Measurements from ENCODE around the gene PHACTR3. TPM values are rescaled to one million over a fixed set of nuclear protein-coding genes. Genes with fewer than 3 reads are reported as not detected.

The PHACTR3 gene
- total RNA-seq, 1 donor from 2014 or later: 1.0 TPM

DNA sequence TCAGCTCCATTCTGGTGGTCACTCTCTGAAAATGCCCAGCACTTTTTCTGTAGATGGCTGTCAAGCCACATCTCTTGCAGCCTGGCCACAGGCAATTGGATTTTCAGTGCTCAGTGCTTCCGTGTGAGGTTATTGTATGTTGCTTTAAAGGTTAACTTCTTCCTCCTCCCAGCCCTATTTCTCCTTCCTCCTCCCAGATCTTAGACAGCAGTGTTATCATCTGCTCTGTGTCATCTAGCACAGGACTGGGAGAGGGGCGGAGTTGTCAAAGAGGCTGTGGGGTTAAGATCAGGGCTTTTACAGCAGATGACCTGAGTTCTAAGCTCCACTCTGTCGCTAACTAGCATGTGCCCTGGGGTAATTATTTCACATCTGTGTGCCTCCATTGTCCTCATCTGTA, 129.0 kb downstream of the PHACTR3 start:
- Histone ChIP-seq H3K27me3 (ENCODE audit: control insufficient read depth in 3 of 3, insufficient read depth in 3 of 3, low read length in 3 of 3) (peaks cover 11 to 32% (median 17%) of the 10 kb centered on the region in 3 donors), H3K36me3 (ENCODE audit: control insufficient read depth in 3 of 3, insufficient read depth in 3 of 3, low read length in 3 of 3) (no peaks in the 10 kb centered on the region), H3K27ac (ENCODE audit: low read depth, low read length) (no peak overlapping the region), H3K4me3 (ENCODE audit: low read length in 3 of 3) (no peak overlapping the region), H3K9ac (ENCODE audit: low read depth in 1 of 3, low read length in 3 of 3) (no peak overlapping the region), H3K9me3 (ENCODE audit: control insufficient read depth in 3 of 3, low read length in 3 of 3) (no peaks in the 10 kb centered on the region), H3K4me1 (ENCODE audit: control insufficient read depth in 3 of 3, insufficient read depth in 3 of 3, low read length in 3 of 3) (no peaks in the 10 kb centered on the region)

DNA sequence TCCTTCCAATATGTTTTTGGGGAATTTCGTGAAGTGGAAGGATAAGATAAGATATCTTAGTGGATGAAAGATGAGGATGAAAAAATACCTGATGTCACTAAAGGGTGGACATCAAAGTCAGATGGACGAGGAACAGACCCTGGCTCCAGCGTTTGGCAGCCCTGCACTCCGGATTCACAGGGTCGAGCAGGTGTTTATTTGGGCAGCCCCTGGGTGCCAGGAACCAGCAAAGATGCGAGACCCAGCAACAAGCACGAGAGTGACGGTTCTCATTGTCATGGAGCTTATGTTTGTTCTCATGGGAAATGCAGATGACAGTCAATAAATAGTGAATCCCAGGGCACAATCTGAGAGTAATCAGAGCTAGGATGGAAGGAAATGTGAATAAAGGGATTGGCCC, 131.1 kb downstream of the PHACTR3 start:
- Histone ChIP-seq H3K4me1 (ENCODE audit: control insufficient read depth in 3 of 3, insufficient read depth in 3 of 3, low read length in 3 of 3) (no peaks in the 10 kb centered on the region), H3K36me3 (ENCODE audit: control insufficient read depth in 3 of 3, insufficient read depth in 3 of 3, low read length in 3 of 3) (no peaks in the 10 kb centered on the region), H3K27me3 (ENCODE audit: control insufficient read depth in 3 of 3, insufficient read depth in 3 of 3, low read length in 3 of 3) (peaks cover 13 to 34% (median 21%) of the 10 kb centered on the region in 3 donors), H3K4me3 (ENCODE audit: low read length in 3 of 3) (no peak overlapping the region), H3K27ac (ENCODE audit: low read depth, low read length) (no peak overlapping the region), H3K9me3 (ENCODE audit: control insufficient read depth in 3 of 3, low read length in 3 of 3) (no peaks in the 10 kb centered on the region), H3K9ac (ENCODE audit: low read depth in 1 of 3, low read length in 3 of 3) (no peak overlapping the region)

DNA sequence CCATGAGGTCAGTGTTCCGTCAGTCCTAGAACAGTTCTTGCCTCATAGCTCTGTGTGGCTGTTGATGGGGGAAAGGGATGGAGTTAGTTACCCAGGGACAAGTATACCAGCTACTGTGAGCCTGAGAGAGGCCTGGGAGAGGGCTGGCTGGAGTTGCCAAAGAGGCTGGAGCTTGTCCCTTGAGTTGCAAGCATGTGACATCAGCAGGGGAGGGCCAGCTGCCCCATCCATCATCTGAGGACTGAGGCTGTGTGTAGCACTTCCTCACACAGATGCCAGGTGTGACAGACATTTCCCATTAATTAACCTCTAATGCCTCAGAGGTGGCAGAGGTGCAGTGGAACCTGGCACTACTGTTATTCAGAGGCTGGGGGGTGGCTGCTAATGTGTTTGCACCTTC, 131.6 kb downstream of the PHACTR3 start:
- no peak overlapping the region for H3K4me3 ChIP-seq (ENCODE audit: low read length in 3 of 3)
- no peak overlapping the region for H3K9ac ChIP-seq (ENCODE audit: low read depth in 1 of 3, low read length in 3 of 3)
- no peaks in the 10 kb centered on the region for H3K4me1 ChIP-seq (ENCODE audit: control insufficient read depth in 3 of 3, insufficient read depth in 3 of 3, low read length in 3 of 3)
- H3K27me3 ChIP-seq (ENCODE audit: control insufficient read depth in 3 of 3, insufficient read depth in 3 of 3, low read length in 3 of 3): peaks cover 17 to 34% (median 22%) of the 10 kb centered on the region in 3 donors
- H3K36me3 ChIP-seq (ENCODE audit: control insufficient read depth in 3 of 3, insufficient read depth in 3 of 3, low read length in 3 of 3): no peaks in the 10 kb centered on the region
- H3K9me3 ChIP-seq (ENCODE audit: control insufficient read depth in 3 of 3, low read length in 3 of 3): no peaks in the 10 kb centered on the region
- H3K27ac ChIP-seq (ENCODE audit: low read depth, low read length): no peak overlapping the region

DNA sequence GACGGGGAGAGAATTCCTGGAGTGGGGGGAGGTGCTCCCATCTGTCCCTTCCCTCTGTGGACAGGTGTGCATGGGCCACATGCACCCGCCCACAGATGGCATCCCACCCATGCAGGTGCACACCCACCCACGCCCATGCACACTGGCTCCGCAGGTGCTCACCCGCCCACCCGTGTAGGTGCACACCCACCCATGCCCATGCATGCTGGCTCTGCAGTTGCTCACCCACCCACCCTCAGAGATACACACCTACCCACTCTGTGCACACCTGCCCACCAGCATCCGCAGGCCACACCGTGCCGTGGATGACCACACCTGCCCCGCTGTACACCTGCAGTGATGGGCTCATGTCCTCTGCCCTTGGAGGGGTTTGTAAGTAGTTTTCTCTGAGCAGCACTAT, 132.0 kb downstream of the PHACTR3 start:
- peaks cover 20 to 38% (median 26%) of the 10 kb centered on the region in 3 donors for H3K27me3 ChIP-seq (ENCODE audit: control insufficient read depth in 3 of 3, insufficient read depth in 3 of 3, low read length in 3 of 3)
- no peak overlapping the region for H3K27ac ChIP-seq (ENCODE audit: low read depth, low read length)
- H3K4me1 ChIP-seq (ENCODE audit: control insufficient read depth in 3 of 3, insufficient read depth in 3 of 3, low read length in 3 of 3): no peaks in the 10 kb centered on the region

DNA sequence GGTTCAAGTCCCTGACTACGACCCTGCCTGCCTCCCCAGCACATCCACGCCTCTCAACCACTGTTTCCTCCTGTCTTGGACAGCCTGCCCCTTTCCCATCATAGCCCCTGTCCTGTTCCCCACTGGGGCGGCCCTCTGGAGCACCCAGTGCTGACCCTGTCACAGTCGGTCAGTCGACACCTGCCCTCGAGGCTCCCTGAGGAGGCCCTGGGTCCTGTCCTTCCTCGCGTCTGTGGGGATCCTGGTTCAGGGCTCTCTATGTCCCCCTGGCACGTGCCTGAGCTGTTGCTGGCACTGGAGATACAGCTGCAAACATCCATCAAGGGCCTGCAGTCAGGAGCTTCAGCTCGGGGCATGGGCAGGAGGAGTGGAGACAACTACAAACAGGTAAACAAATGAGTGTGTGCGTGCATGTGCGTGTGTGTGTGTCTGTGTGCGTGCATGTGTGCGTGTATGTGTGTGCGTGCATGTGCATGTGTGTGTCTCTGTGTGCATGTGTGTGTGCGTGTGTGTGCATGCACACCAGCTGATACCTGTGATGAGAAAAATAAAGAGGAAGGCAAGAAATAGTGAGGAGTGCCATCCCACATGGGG, 132.8 kb downstream of the PHACTR3 start:
- Histone ChIP-seq H3K4me3 (ENCODE audit: low read length in 3 of 3) (no peak overlapping the region), H3K4me1 (ENCODE audit: control insufficient read depth in 3 of 3, insufficient read depth in 3 of 3, low read length in 3 of 3) (no peaks in the 10 kb centered on the region), H3K27ac (ENCODE audit: low read depth, low read length) (no peak overlapping the region), H3K9ac (ENCODE audit: low read depth in 1 of 3, low read length in 3 of 3) (no peak overlapping the region), H3K36me3 (ENCODE audit: control insufficient read depth in 3 of 3, insufficient read depth in 3 of 3, low read length in 3 of 3) (no peaks in the 10 kb centered on the region), H3K9me3 (ENCODE audit: control insufficient read depth in 3 of 3, low read length in 3 of 3) (no peaks in the 10 kb centered on the region), H3K27me3 (ENCODE audit: control insufficient read depth in 3 of 3, insufficient read depth in 3 of 3, low read length in 3 of 3) (peaks cover 20 to 41% (median 27%) of the 10 kb centered on the region in 3 donors)

More for the DNA sequence above, 132.0 kb downstream of the PHACTR3 start:
- H3K9me3 ChIP-seq (ENCODE audit: control insufficient read depth in 3 of 3, low read length in 3 of 3): no peaks in the 10 kb centered on the region
- H3K4me3 ChIP-seq (ENCODE audit: low read length in 3 of 3): no peak overlapping the region
- no peak overlapping the region for H3K9ac ChIP-seq (ENCODE audit: low read depth in 1 of 3, low read length in 3 of 3)
- no peaks in the 10 kb centered on the region for H3K36me3 ChIP-seq (ENCODE audit: control insufficient read depth in 3 of 3, insufficient read depth in 3 of 3, low read length in 3 of 3)

DNA sequence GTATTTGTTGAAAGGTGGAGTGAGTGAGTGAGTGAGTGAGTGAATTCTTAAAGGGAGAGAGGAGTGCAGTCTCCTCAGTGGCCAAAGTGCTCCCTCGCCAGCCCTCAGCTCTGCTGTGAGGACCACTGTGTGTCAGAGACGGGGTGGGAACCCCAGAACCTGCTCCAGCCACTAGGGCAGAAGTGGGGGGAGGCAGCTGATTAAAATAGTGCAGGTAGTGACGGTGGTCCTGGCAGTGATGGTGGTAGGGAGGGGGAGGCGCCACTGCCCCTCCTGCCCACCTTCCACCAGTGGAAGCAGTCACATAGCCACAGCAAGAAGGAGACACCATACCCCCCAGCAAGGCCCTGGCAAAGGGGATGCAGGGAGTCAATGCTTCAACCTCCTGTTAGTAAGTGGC, 133.5 kb downstream of the PHACTR3 start:
- Histone ChIP-seq H3K27ac (ENCODE audit: low read depth, low read length) (no peak overlapping the region), H3K9ac (ENCODE audit: low read depth in 1 of 3, low read length in 3 of 3) (no peak overlapping the region), H3K36me3 (ENCODE audit: control insufficient read depth in 3 of 3, insufficient read depth in 3 of 3, low read length in 3 of 3) (no peaks in the 10 kb centered on the region), H3K4me1 (ENCODE audit: control insufficient read depth in 3 of 3, insufficient read depth in 3 of 3, low read length in 3 of 3) (no peaks in the 10 kb centered on the region), H3K9me3 (ENCODE audit: control insufficient read depth in 3 of 3, low read length in 3 of 3) (no peaks in the 10 kb centered on the region), H3K4me3 (ENCODE audit: low read length in 3 of 3) (no peak overlapping the region), H3K27me3 (ENCODE audit: control insufficient read depth in 3 of 3, insufficient read depth in 3 of 3, low read length in 3 of 3) (peaks cover 20 to 41% (median 29%) of the 10 kb centered on the region in 3 donors)

DNA sequence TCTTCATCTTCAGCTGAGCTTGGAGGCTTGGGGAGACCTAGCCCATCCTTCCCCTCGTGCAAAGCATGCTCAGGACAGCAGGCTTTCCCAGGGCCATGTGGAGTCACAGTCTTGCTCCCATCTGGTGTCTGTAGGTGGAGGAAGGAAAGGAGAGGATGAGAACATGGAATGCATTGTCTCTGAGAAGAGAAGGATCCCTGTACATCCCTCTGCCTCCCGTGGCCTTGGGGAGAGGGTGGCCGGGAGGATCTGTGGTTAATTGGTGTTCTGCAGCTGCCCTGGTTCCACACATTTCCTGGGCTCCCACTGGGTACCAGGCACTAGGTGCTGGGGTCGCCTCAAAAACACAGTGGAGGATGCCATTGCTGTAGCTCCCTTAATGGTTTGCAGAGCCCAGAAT, 134.5 kb downstream of the PHACTR3 start:
- no peaks in the 10 kb centered on the region for H3K36me3 ChIP-seq (ENCODE audit: control insufficient read depth in 3 of 3, insufficient read depth in 3 of 3, low read length in 3 of 3)
- no peak overlapping the region for H3K4me3 ChIP-seq (ENCODE audit: low read length in 3 of 3)
- peaks cover 18 to 39% (median 29%) of the 10 kb centered on the region in 3 donors for H3K27me3 ChIP-seq (ENCODE audit: control insufficient read depth in 3 of 3, insufficient read depth in 3 of 3, low read length in 3 of 3)
- no peaks in the 10 kb centered on the region for H3K9me3 ChIP-seq (ENCODE audit: control insufficient read depth in 3 of 3, low read length in 3 of 3)
- H3K9ac ChIP-seq (ENCODE audit: low read depth in 1 of 3, low read length in 3 of 3): no peak overlapping the region
- no peak overlapping the region for H3K27ac ChIP-seq (ENCODE audit: low read depth, low read length)
- H3K4me1 ChIP-seq (ENCODE audit: control insufficient read depth in 3 of 3, insufficient read depth in 3 of 3, low read length in 3 of 3): no peaks in the 10 kb centered on the region

DNA sequence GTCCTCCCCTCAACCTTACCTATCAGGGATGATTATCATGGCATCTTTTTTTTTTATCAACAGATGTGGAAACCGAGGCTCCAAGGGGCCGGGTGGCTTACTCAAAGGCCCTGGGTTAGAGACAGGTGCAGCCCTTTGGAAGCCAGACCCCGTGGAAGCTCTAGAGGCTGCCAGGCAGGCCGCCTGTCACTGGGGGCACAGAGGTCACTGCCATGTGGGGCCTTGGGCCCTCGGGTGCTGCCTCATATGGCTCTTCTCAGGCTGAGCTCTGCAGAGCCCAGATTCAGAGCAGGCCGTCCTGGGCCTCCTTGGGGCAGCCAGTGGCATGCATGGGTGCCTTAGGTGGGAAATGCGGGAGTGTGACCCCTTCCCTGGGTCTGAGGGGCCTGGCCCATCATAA, 136.3 kb downstream of the PHACTR3 start:
- Histone ChIP-seq H3K27me3 (ENCODE audit: control insufficient read depth in 3 of 3, insufficient read depth in 3 of 3, low read length in 3 of 3) (peaks cover 15 to 32% (median 28%) of the 10 kb centered on the region in 3 donors), H3K36me3 (ENCODE audit: control insufficient read depth in 3 of 3, insufficient read depth in 3 of 3, low read length in 3 of 3) (no peaks in the 10 kb centered on the region), H3K27ac (ENCODE audit: low read depth, low read length) (no peak overlapping the region), H3K9me3 (ENCODE audit: control insufficient read depth in 3 of 3, low read length in 3 of 3) (no peaks in the 10 kb centered on the region), H3K4me3 (ENCODE audit: low read length in 3 of 3) (no peak overlapping the region), H3K9ac (ENCODE audit: low read depth in 1 of 3, low read length in 3 of 3) (no peak overlapping the region), H3K4me1 (ENCODE audit: control insufficient read depth in 3 of 3, insufficient read depth in 3 of 3, low read length in 3 of 3) (no peaks in the 10 kb centered on the region)

DNA sequence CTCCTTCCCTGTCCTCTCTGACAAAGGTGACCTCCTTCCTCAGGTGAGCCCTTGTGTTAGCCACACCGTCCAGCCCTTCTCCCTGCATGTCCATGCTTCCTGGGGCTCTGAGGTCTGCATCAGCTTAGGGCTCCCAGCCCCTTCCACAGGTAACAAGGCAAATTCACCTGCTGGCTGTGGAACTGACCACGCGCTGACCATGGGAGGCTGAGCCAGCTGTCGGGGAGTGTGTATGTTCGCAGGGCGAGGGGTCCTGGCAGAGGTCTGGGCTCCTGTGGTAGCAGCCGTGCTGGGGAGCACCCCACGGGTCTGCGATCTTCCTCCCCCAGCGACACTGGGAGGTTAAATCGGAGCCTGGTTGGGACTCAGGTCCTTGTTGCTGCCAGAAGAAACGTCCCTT, 136.7 kb downstream of the PHACTR3 start:
- no peaks in the 10 kb centered on the region for H3K4me1 ChIP-seq (ENCODE audit: control insufficient read depth in 3 of 3, insufficient read depth in 3 of 3, low read length in 3 of 3)
- H3K27ac ChIP-seq (ENCODE audit: low read depth, low read length): no peak overlapping the region
- no peak overlapping the region for H3K4me3 ChIP-seq (ENCODE audit: low read length in 3 of 3)
- H3K36me3 ChIP-seq (ENCODE audit: control insufficient read depth in 3 of 3, insufficient read depth in 3 of 3, low read length in 3 of 3): no peaks in the 10 kb centered on the region
- H3K9ac ChIP-seq (ENCODE audit: low read depth in 1 of 3, low read length in 3 of 3): no peak overlapping the region
- peaks cover 15 to 32% (median 30%) of the 10 kb centered on the region in 3 donors for H3K27me3 ChIP-seq (ENCODE audit: control insufficient read depth in 3 of 3, insufficient read depth in 3 of 3, low read length in 3 of 3)
- H3K9me3 ChIP-seq (ENCODE audit: control insufficient read depth in 3 of 3, low read length in 3 of 3): no peaks in the 10 kb centered on the region

DNA sequence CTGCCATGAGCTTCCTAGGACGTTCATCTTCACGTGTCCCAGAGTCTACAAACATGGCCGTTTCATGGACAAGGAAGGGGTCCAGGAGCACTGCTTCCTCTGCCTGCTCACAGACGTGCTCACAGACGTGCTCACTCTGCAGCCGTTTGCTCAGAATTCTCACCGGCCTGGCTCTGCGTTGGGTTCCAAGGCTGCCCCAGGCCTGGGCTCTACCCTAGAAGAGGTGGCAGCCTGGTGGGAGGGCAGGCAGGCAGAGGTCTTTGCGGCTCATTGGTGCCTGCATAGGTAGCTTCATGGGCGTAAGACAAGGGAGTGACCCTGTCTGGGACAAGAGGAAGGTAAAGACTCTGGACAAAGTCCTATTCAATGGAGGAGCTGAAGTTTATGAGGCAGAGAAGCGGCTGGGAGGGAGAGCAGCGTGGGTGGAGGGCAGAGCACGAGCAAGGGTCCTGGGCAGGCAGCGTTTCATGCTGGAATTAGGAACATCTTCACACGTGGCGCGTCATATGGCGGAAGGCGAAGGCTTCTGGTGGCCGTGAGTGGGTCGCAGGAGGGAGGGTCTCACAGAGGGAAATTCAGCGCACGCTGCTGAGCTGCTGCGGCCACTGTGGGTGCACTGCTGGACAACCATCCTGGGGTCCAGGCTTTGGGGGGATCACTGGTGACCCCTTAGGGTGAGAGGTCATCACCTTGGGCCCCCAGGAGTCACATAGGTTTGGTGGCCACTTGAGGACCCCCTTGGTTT, 138.2 kb downstream of the PHACTR3 start:
- Histone ChIP-seq H3K4me3 (ENCODE audit: low read length in 3 of 3) (no peak overlapping the region), H3K4me1 (ENCODE audit: control insufficient read depth in 3 of 3, insufficient read depth in 3 of 3, low read length in 3 of 3) (no peaks in the 10 kb centered on the region), H3K27me3 (ENCODE audit: control insufficient read depth in 3 of 3, insufficient read depth in 3 of 3, low read length in 3 of 3) (peaks cover 15 to 29% (median 26%) of the 10 kb centered on the region in 3 donors), H3K36me3 (ENCODE audit: control insufficient read depth in 3 of 3, insufficient read depth in 3 of 3, low read length in 3 of 3) (no peaks in the 10 kb centered on the region), H3K9me3 (ENCODE audit: control insufficient read depth in 3 of 3, low read length in 3 of 3) (no peaks in the 10 kb centered on the region), H3K9ac (ENCODE audit: low read depth in 1 of 3, low read length in 3 of 3) (no peak overlapping the region), H3K27ac (ENCODE audit: low read depth, low read length) (no peak overlapping the region)
